Body of pancreas (tissue), 4 donors: ENCODE results near the gene PCSK5.

ENCODE experiments used
- POLR2A ChIP-seq, 3 donors: fragments of 450-650 bp; IDR thresholded peaks; one replicate each; pipeline ENCODE4 v1.6.1; 2016; ENCODE audit warnings: antibody characterized with exemption in 3 of 3, mild to moderate bottlenecking in 2 of 3
- TF ChIP-seq, protein P1 (sequence below), 7 experiments: fragments of 450-650 bp in 4 of 7; fragments of 200-600 bp in 3 of 7; sonication (generic) in 3 of 7; IDR thresholded peaks; one replicate each; pipeline ENCODE4 v1.5.1; 2016 to 2019; ENCODE audit warnings: antibody characterized with exemption in 7 of 7

DNA sequence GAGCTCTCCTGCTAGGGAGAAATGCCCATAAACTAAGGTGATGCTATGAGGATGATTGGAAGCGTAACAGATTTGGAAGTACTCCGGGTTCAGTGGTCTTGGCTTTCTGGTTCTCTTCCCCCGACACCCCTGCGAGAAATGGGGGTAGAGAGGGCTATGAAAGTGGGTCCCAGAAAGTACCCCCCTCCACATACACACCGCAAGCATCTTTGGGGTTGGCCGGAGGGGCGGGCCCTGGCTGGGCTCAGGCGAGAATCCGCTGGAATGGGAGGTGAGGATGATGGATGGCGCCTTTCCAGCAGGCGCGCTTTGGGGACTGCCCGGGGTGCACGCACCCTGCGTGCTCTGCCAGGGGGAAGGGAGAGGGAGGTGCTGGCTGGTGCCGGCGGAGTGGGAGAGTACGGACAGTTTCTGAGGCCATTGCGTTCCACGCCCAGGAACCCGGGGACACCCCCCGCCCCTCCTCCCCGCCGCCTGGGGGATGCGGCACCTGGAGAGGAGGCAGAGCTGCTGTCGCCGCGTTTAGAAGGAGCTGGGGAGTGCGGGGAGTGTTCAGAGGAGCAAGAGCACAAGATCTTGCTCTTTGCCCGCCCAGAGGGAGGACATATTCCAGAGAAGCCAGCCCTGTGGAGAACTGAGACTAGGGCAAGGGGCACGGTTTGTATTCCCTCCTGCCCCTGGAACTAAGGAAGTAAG lies 1.9 kb downstream of the PCSK5 start:
- TF ChIP-seq, protein P1, sequence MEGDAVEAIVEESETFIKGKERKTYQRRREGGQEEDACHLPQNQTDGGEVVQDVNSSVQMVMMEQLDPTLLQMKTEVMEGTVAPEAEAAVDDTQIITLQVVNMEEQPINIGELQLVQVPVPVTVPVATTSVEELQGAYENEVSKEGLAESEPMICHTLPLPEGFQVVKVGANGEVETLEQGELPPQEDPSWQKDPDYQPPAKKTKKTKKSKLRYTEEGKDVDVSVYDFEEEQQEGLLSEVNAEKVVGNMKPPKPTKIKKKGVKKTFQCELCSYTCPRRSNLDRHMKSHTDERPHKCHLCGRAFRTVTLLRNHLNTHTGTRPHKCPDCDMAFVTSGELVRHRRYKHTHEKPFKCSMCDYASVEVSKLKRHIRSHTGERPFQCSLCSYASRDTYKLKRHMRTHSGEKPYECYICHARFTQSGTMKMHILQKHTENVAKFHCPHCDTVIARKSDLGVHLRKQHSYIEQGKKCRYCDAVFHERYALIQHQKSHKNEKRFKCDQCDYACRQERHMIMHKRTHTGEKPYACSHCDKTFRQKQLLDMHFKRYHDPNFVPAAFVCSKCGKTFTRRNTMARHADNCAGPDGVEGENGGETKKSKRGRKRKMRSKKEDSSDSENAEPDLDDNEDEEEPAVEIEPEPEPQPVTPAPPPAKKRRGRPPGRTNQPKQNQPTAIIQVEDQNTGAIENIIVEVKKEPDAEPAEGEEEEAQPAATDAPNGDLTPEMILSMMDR (IDR thresholded peaks at IDR 0.05) = no peak
- no peak for TF ChIP-seq POLR2A (IDR thresholded peaks at IDR 0.05)
